Measurements from ENCODE around the gene LY86. TPM values are rescaled to one million over a fixed set of nuclear protein-coding genes. Genes with fewer than 3 reads are reported as not detected.
A peak's percentile ranks its signal among the peaks of the same experiment; 100 is the strongest.

The LY86 gene
- total and polyA plus RNA-seq, 9 of the 15 experiments (the other 6 are each of a cell fraction or from before 2014, with no cell fraction given): 0.08 to 0.20 TPM; not detected in 7

DNA sequence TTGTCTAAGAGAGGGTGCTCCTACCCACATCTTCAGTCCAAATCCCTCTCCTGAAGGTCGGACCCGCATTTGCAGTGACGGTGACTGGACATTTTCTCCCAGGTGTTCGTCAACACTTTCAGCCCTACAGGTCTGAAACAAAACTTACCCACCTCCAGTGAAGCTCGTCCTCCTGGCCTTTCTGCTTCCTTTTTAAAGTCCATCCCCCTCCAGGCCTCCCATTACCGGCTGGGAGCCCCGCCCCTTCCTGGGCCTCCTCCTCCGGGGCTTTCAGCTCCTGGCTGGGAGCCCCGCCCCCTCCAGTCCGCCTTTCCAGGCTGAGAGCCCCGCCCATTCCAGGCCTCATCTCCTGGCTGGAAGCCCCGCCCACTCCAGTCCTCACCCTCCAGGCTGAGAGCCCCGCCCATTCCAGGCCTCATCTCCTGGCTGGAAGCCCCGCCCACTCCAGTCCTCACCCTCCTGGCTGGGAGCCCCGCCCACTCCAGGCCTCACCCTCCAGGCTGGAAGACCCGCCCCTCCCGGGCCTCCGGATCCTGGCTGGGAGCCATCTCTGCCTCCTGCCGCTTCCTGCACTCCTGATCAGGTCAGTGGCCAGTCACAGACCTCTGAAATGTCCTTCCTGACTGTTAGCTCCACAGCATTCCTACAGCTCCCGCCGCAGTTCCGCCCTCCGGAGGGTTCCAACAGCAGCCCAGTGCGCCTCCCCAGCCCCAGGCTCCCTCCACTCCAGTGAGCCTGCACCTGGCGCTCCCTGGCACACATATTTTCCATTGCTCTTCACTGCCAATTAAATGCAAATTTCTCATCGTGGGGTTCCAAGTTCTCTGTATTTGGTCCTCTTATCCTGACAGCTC lies 98.5 kb downstream of the LY86 start (continued):
- TF ChIP-seq, protein P1, sequence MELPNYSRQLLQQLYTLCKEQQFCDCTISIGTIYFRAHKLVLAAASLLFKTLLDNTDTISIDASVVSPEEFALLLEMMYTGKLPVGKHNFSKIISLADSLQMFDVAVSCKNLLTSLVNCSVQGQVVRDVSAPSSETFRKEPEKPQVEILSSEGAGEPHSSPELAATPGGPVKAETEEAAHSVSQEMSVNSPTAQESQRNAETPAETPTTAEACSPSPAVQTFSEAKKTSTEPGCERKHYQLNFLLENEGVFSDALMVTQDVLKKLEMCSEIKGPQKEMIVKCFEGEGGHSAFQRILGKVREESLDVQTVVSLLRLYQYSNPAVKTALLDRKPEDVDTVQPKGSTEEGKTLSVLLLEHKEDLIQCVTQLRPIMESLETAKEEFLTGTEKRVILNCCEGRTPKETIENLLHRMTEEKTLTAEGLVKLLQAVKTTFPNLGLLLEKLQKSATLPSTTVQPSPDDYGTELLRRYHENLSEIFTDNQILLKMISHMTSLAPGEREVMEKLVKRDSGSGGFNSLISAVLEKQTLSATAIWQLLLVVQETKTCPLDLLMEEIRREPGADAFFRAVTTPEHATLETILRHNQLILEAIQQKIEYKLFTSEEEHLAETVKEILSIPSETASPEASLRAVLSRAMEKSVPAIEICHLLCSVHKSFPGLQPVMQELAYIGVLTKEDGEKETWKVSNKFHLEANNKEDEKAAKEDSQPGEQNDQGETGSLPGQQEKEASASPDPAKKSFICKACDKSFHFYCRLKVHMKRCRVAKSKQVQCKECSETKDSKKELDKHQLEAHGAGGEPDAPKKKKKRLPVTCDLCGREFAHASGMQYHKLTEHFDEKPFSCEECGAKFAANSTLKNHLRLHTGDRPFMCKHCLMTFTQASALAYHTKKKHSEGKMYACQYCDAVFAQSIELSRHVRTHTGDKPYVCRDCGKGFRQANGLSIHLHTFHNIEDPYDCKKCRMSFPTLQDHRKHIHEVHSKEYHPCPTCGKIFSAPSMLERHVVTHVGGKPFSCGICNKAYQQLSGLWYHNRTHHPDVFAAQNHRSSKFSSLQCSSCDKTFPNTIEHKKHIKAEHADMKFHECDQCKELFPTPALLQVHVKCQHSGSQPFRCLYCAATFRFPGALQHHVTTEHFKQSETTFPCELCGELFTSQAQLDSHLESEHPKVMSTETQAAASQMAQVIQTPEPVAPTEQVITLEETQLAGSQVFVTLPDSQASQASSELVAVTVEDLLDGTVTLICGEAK (IDR thresholded peaks at IDR 0.05): peak; percentile 51
- TF ChIP-seq, protein P1 (CRISPR knock-in tag; IDR thresholded peaks at IDR 0.05): no peak
- TF ChIP-seq ELF2 (CRISPR knock-in tag; IDR thresholded peaks at IDR 0.05): peak; percentile 53; the same call in 1 of the 2 replicates
- TF ChIP-seq SP2 (IDR thresholded peaks at IDR 0.05; ENCODE audit: extremely low read depth, low read depth, low read length, poor library complexity, severe bottlenecking): no peak
- peak; percentile 48 for TF ChIP-seq MAFG (tag; conservative IDR thresholded peaks at IDR 0.05)
- peak; percentile 54; the same call in 1 of the 2 replicates for TF ChIP-seq TOE1 (IDR thresholded peaks at IDR 0.05; ENCODE audit: borderline replicate concordance)
- no peak for TF ChIP-seq TOE1 (CRISPR knock-in tag; IDR thresholded peaks at IDR 0.05; ENCODE audit: borderline replicate concordance, low read depth)
- TF ChIP-seq CBX3 (IDR thresholded peaks at IDR 0.05; ENCODE audit: borderline replicate concordance in 1 of 2, low read length in 2 of 2): peak in 1 of 2 experiments; percentile 38; a peak in 1 of 3 replicates
- TF ChIP-seq SUPT5H (IDR thresholded peaks at IDR 0.05): peak; percentile 82
- peak; percentile 65; the same call in 1 of the 2 replicates for TF ChIP-seq PML (IDR thresholded peaks at IDR 0.05; ENCODE audit: low read length)
- peak in 1 of 2 experiments; percentile 85; a peak in 2 of 4 replicates for TF ChIP-seq TEAD1 (CRISPR knock-in tag; IDR thresholded peaks at IDR 0.05)
- TF ChIP-seq CREM (IDR thresholded peaks at IDR 0.05; ENCODE audit: low read depth): peak; percentile 49
- TF ChIP-seq YBX1 (IDR thresholded peaks at IDR 0.05): no peak
- peak; percentile 78 for TF ChIP-seq TBP (optimal IDR thresholded peaks at IDR 0.05; ENCODE audit: low read depth, low read length)
- TF ChIP-seq, protein P2, sequence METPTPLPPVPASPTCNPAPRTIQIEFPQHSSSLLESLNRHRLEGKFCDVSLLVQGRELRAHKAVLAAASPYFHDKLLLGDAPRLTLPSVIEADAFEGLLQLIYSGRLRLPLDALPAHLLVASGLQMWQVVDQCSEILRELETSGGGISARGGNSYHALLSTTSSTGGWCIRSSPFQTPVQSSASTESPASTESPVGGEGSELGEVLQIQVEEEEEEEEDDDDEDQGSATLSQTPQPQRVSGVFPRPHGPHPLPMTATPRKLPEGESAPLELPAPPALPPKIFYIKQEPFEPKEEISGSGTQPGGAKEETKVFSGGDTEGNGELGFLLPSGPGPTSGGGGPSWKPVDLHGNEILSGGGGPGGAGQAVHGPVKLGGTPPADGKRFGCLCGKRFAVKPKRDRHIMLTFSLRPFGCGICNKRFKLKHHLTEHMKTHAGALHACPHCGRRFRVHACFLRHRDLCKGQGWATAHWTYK (CRISPR knock-in tag; IDR thresholded peaks at IDR 0.05): peak; percentile 55; the same call in 1 of the 2 replicates
- TF ChIP-seq TAF9B (IDR thresholded peaks at IDR 0.05; ENCODE audit: partially characterized antibody): peak; percentile 58
- no peak for TF ChIP-seq ZSCAN29 (IDR thresholded peaks at IDR 0.05)
- peak; percentile 44; the same call in 1 of the 2 replicates for TF ChIP-seq RB1 (IDR thresholded peaks at IDR 0.05; ENCODE audit: low read depth)
